GM18498 (cell line): Measurements from ENCODE around the gene MYRIP.
"Not testable (repeated sequence)": the region's sequence is repeated elsewhere in the genome, so short reads cannot be mapped to it uniquely, and the experiment has no call there.

Source experiments
- ATAC-seq: cut with Tn5 transposase; IDR thresholded peaks from one replicate; pipeline ENCODE4 v1.9.1; 2021; ENCODE audit warnings: mild to moderate bottlenecking, moderate library complexity; ENCODE audit not compliant: unreplicated experiment

Gene MYRIP

GRCh38 chr3:39805650-39806049, 3.8 kb upstream of the MYRIP start:
- ATAC-seq, result no peak

GRCh38 chr3:39806820-39807219, 2.6 kb upstream of the MYRIP start:
- no peak for ATAC-seq

DNA sequence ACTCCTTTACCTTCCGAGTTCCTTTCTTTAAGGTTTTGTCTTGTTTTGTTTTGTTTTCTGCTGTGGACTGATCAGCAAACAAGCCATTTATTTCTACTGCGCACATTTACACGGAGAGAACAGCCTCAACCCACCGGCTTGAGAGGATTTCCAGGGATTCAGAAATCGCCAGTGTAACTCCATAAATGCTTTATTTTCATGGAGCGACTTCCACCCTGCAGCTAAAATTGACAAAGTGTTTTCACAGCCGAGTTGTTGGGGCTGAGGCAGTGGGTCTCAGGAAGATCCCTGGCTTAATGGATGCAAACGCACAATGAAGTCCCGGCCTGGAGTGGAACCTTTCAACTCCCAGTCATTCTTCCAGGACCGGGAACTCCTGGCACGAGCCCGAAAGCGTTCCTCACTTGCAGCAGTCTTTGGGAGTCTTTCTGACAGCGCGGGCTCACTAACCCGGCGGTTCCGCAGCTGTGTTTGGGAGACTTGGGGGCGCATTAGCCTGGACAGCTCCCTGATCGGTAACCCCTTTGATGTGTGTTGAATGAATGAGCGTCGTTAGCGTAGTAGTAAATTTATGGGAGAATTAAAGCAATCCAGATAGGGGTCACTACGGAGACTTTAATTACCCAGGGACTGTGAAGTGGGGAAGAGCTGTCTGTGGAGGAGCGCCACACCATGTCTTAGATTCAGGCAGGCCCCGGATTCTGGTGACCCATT, 785 bp upstream of the MYRIP start:
- ATAC-seq, result peak; percentile 18

GRCh38 chr3:39809995-39810595, 686 bp downstream of the MYRIP start:
- no peak for ATAC-seq

GRCh38 chr3:39810647-39811161, 1.3 kb downstream of the MYRIP start:
- no peak for ATAC-seq

DNA sequence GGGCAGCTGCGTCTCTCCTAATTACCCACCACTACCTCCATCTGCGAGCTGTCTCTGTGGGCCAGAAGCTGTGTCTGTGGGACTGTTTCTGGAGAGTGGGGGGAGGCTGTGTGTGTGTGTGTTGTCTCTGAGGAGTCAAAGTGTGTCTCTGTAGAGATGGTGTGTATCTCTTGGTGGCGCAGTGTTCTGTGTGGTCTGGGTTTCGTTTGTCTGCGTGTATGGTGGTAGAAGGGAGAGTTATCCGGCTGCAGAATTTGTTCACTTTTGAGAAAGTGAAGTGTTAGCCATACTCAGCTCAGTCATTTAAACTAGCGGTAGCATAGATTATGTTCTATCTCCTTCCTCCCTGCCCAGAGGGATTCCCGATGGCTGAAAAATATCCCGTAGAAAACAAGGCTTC, 2.2 kb downstream of the MYRIP start:
- no peak for ATAC-seq

GRCh38 chr3:39812537-39812936, 3.1 kb downstream of the MYRIP start:
- ATAC-seq, result no peak

GRCh38 chr3:39814007-39814406, 4.6 kb downstream of the MYRIP start:
- ATAC-seq, result no peak

GRCh38 chr3:39819899-39820298, 10.5 kb downstream of the MYRIP start:
- no peak for ATAC-seq

- not testable (repeated sequence) for ATAC-seq
Observed at GRCh38 chr3:39833764-39834163, 24.4 kb downstream of the MYRIP start.

- ATAC-seq, result no peak
Observed at GRCh38 chr3:39839484-39839883, 30.1 kb downstream of the MYRIP start.

DNA sequence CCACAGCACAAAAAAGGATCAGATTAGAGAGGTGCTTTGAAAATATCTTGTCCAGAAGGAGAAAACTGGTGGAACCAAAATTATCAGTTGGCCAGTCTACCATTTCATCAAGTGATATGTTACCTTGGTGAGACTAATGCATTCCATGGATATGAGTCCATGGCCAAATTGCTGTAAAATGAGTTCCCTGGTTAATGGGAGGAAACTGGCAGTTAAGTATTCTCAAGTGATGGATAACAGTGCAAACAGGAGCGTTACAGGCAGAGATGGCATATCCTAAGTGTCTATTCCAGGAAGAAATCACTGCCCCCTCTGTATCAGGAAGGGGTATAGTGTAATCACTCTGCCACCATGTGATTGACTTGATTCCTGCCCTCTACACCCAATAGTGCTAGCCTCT, 34.0 kb downstream of the MYRIP start:
- ATAC-seq, result no peak

DNA sequence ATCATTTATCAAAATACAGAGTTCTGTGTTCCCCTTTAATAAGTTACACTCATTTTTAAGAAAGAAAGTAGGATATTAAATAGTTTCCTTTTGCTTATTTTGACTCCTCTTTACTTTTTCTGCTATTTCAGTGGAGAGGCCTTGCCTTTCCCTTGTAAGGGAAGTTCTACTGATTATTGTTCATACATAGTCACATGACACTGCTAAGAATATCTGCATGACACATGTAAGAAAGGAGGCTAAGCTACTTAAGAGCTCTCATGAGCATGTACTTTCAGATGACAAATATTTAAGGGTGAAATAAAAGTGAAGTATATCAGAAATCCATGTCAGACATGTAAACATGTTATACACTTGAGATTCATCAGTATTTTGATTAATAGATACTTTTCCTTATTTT, 39.0 kb downstream of the MYRIP start:
- no peak for ATAC-seq

DNA sequence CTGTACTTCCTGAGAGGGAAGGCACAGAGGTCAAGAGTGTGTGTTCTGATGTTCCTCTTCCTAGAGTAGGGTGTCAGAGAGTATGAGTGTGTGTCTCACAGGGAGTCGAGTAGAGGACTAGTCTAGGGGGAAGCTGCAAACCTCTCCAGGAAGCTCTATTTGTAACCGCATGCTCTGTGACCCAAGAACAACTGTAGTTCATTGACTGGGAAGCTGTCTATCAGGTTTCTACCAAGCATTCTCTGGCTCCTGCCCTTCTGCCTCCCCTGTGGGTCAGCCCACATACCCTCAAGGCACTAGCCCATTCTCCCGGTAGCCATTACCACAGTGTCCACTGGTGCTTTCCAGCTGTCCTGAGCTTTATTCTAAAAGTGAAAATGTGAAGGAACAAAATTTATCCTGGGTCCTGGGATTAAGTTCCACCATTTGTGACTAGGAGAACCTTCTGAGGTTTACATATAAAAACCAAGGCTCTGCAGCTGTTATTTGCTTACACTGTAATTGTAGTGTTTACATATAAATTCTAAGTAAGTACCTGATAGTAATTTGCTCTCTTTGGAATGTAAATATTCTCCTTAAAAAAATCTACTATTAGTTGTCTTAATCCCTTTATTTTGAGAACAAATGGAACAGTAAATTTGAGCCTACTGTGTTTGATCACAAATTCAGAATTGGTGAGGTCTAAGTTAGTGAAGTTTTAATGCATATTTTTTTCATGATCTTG, 40.7 kb downstream of the MYRIP start:
- ATAC-seq, result no peak

GRCh38 chr3:39850716-39851032, 41.3 kb downstream of the MYRIP start:
- ATAC-seq, result no peak

DNA sequence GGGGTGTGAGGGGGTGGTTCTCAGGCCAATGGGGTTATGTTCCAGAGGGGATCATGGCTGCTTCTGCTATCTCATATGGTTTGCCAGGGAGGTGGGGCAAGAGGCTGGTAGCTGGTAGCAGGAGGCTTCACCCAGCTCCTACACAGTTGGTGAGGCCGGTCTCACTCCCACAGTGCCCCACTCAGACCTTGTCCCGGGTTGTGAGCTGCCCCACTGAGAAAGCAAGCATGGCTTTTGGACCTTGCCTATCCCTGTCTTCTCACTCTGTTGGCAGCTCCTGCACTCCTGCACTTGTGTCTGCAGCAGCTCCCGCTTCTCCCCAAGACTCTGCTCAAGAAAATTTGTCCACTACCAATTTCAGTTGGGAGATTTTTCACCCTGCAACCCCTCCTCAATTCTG, 46.1 kb downstream of the MYRIP start:
- ATAC-seq, result no peak

- no peak for ATAC-seq
Observed at GRCh38 chr3:39869890-39870289, 60.5 kb downstream of the MYRIP start.

DNA sequence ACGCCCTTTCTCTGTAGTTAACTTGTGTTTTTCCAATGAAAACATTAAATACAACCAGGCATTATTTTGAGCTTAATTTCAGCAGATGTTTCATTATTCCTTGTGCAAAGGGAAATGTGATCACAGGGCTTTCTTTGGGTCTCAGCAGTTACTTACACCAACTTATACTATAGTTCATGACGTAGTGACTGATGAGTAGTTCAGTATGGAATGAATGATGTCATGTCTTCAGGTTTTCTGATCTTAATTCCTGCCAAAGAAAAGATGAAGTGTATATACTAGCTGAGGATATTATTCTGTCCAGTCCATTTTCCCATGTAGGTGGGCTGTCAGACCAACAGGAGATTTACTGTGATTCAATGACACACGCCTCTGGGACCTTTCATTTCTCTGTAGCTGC, 61.3 kb downstream of the MYRIP start:
- no peak for ATAC-seq

DNA sequence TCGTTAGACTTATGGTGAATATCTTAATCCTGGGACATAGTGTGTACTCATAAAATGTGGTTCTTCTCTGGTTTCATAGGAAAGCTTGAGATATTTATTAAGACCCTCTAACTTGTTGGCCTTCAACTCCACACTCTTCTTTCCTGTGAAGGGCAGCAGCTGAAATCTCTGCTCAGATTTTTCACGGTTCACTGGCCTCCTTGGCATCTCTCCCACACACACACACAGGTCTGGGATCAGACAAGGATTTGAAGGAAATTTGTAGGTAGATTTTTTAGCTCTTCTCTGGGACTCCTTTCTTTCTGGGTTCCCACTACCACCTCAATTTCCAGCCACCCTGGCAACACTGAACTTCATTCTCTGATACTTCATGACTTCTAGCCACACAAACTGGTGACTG, 70.2 kb downstream of the MYRIP start:
- ATAC-seq, result no peak

DNA sequence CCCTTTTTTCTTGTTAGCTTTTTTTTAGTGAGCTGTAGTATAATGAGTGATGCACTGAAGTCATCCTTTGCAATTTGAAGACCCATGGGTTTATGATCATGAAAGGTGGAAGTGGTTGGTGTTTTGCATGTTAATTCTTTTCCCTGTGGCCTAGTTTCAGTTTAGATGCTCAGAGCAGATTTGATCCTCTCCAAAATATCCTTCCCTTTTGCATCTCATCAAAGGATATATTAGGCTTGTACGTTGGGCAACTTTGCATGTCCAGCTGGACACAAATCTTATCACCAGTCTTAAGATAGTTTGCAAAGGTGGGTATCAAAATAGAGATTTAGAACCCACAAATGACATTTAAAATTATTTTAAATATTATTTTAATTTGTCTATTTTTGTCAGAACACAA, 72.7 kb downstream of the MYRIP start:
- no peak for ATAC-seq

DNA sequence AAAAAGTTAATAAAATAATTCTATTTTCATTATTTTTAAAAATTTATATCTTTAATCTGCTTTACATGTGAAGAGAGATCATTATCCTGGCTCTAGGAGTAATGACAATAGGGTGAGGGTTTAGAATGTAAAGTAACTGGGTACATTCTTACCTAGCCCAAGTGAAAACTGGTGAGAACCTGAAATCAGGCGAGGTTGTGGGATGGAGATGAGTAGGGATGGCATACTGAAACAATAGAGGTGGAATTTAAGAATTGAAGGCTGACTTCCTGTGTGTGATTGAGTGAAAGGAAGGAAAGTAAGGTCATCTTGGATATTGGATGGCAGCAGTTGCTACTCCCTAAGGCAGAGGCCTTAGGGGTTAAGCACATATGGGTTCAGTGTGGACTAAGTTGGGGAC, 82.7 kb downstream of the MYRIP start:
- no peak for ATAC-seq

DNA sequence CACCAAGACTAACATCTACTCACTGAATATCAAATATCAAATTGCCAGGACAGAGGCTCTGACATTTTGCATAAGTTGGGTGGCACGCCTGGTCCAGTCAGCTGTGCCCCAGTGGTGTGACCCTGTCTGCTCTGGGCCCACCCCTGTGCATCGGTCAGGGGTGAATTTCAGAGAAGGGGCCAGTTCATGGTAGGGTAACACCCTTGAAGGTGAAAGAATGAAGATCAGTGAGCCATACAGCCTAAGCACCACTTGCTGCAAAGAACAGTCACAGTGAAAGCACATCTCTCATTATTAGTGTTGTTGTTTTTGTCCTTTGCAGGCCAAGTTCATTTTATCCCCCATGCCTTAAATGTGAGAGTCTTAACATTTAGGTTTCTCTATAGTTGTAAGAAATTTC, 86.8 kb downstream of the MYRIP start:
- ATAC-seq, result no peak
